ENCODE results near the gene PSMB9. TPM values are rescaled to one million over a fixed set of nuclear protein-coding genes. Genes with fewer than 3 reads are reported as not detected.
A peak's percentile ranks its signal among the peaks of the same experiment; 100 is the strongest.

The PSMB9 gene
- total and polyA plus RNA-seq, 2 donors (not counting 1 experiment from before 2014, with no cell fraction given) = 64.4 to 75.0 TPM

DNA sequence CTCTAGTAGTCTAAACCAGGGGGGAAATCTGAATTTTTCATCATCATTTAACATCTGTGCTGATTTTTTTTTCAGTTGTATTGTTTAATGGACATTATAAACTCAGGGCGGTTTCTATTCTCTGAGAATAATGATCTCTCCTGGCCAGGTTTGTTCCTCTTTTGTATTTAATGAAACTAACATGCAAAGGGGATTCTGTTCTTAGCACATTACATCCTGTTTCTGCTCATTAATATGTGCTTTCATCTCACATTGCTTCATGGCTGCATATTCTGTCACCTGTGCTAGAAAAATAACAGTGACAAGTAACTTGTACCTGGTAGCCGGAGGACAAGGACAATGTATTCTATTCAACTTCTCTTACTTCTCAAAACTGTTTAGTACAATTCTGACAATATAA, 38.0 kb upstream of the PSMB9 start:
- DNase-seq (ENCODE audit: low read depth in 2 of 2) = no peak
- Histone ChIP-seq H3K9ac (ENCODE audit: insufficient read depth, low read length) (no peak overlapping the region), H3K4me2 (ENCODE audit: extremely low read depth, insufficient read depth, low read length) (no peak overlapping the region)

DNA sequence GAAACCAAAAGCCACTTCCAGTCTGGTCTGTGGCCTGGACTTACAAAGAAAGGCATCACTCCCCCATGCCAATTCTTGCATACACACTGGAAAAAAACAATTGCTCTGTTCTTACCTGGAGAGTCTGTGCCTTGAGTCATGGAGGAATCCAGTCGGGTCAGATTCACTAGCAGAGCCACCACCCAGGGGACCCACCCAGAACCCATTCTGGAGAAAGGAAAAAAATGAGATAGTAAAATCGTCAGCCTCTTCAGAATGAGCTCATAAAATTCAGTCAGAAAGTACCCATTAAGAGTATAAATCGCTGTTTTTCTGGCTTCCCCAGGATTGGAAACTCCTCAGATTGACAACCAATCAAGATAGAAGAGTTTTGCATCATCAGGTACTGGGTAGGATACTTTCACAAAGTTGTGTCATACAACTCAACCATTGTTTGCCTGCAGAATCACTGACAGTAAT, 37.2 kb upstream of the PSMB9 start, which contains the start of gene HLA-DOB:
TSS of gene HLA-DOB (minus strand) at position 257 of the 459 bp plus-strand sequence. CDS start at position 206, 51 bp downstream.
- H3K4me3 ChIP-seq (replicated peaks in 1 of 4; ENCODE audit: control extremely low read depth in 1 of 4, insufficient read depth in 1 of 4, low read depth in 3 of 4, low read length in 4 of 4) = no peak within 1 kb of the TSS

More for the DNA sequence above, 38.0 kb upstream of the PSMB9 start:
- no peaks in the 10 kb centered on the region for H3K9me3 ChIP-seq (ENCODE audit: control insufficient read depth, insufficient read depth, low read depth, low read length)
- TF ChIP-seq EZH2 (IDR thresholded peaks at IDR 0.05; ENCODE audit: low read length, missing control alignments) = no peak
- TF ChIP-seq, protein P1, sequence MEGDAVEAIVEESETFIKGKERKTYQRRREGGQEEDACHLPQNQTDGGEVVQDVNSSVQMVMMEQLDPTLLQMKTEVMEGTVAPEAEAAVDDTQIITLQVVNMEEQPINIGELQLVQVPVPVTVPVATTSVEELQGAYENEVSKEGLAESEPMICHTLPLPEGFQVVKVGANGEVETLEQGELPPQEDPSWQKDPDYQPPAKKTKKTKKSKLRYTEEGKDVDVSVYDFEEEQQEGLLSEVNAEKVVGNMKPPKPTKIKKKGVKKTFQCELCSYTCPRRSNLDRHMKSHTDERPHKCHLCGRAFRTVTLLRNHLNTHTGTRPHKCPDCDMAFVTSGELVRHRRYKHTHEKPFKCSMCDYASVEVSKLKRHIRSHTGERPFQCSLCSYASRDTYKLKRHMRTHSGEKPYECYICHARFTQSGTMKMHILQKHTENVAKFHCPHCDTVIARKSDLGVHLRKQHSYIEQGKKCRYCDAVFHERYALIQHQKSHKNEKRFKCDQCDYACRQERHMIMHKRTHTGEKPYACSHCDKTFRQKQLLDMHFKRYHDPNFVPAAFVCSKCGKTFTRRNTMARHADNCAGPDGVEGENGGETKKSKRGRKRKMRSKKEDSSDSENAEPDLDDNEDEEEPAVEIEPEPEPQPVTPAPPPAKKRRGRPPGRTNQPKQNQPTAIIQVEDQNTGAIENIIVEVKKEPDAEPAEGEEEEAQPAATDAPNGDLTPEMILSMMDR (conservative IDR thresholded peaks at IDR 0.05 in 1 of 2, IDR thresholded peaks at IDR 0.05 in 1 of 2; ENCODE audit: low read depth in 1 of 2, low read length in 2 of 2) = no peak
- H3K79me2 ChIP-seq (ENCODE audit: control insufficient read depth, insufficient read depth, low read length) = no peaks in the 10 kb centered on the region
- no peaks in the 10 kb centered on the region for H3K27me3 ChIP-seq (ENCODE audit: control insufficient read depth, insufficient read depth, low read length)
- H3K4me1 ChIP-seq (ENCODE audit: control insufficient read depth, extremely low read depth, insufficient read depth, low read length) = peaks cover 5% of the 10 kb centered on the region
- H3K36me3 ChIP-seq (ENCODE audit: control insufficient read depth, insufficient read depth, low read length) = no peaks in the 10 kb centered on the region
- H2AFZ ChIP-seq (ENCODE audit: low read length) = no peak overlapping the region
- no peak overlapping the region for H3K4me3 ChIP-seq (replicated peaks in 1 of 4; ENCODE audit: control extremely low read depth in 1 of 4, insufficient read depth in 1 of 4, low read depth in 3 of 4, low read length in 4 of 4)
- H3K27ac ChIP-seq (ENCODE audit: insufficient read depth, low read length) = no peak overlapping the region
- H4K20me1 ChIP-seq (ENCODE audit: control insufficient read depth, extremely low read depth, insufficient read depth, low read length) = no peaks in the 10 kb centered on the region

DNA sequence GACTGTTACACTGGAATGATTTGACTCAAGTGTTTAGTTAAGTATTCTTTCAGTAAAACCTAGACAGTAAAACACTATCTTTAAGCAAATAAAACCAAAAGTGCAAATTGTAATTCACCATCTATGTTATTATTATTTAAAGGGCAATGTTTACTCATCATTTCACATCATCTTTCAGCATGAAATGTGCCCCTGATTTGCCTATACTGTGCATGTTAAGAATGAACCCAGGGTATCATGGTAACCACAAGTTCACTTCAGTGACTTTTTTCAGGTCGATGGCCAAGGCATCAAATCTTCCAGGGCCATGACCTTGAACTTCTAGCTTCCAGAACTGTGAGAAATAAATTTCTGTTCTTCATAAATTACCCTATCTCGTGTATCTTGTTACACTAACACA, 35.1 kb upstream of the PSMB9 start:
- Histone ChIP-seq H3K4me2 (ENCODE audit: extremely low read depth, insufficient read depth, low read length) (no peak overlapping the region), H3K4me3 (replicated peaks in 1 of 4; ENCODE audit: control extremely low read depth in 1 of 4, insufficient read depth in 1 of 4, low read depth in 3 of 4, low read length in 4 of 4) (no peak overlapping the region), H3K9me3 (ENCODE audit: control insufficient read depth, insufficient read depth, low read depth, low read length) (no peaks in the 10 kb centered on the region), H3K79me2 (ENCODE audit: control insufficient read depth, insufficient read depth, low read length) (no peaks in the 10 kb centered on the region), H3K9ac (ENCODE audit: insufficient read depth, low read length) (no peak overlapping the region), H4K20me1 (ENCODE audit: control insufficient read depth, extremely low read depth, insufficient read depth, low read length) (no peaks in the 10 kb centered on the region), H2AFZ (ENCODE audit: low read length) (no peak overlapping the region), H3K27ac (ENCODE audit: insufficient read depth, low read length) (no peak overlapping the region), H3K4me1 (ENCODE audit: control insufficient read depth, extremely low read depth, insufficient read depth, low read length) (peaks cover 5% of the 10 kb centered on the region), H3K27me3 (ENCODE audit: control insufficient read depth, insufficient read depth, low read length) (no peaks in the 10 kb centered on the region), H3K36me3 (ENCODE audit: control insufficient read depth, insufficient read depth, low read length) (no peaks in the 10 kb centered on the region)
- no peak for TF ChIP-seq EZH2 (IDR thresholded peaks at IDR 0.05; ENCODE audit: low read length, missing control alignments)
- TF ChIP-seq, protein P1 (conservative IDR thresholded peaks at IDR 0.05 in 1 of 2, IDR thresholded peaks at IDR 0.05 in 1 of 2; ENCODE audit: low read depth in 1 of 2, low read length in 2 of 2) = no peak
- no peak for DNase-seq (ENCODE audit: low read depth in 2 of 2)

More for the DNA sequence above, 37.2 kb upstream of the PSMB9 start, which contains the start of gene HLA-DOB:
- H3K27ac ChIP-seq (ENCODE audit: insufficient read depth, low read length) = no peak within 1 kb of the TSS
- H3K9ac ChIP-seq (ENCODE audit: insufficient read depth, low read length) = no peak within 1 kb of the TSS
- TF ChIP-seq EZH2 (IDR thresholded peaks at IDR 0.05; ENCODE audit: low read length, missing control alignments) = no peak
- TF ChIP-seq, protein P1 (conservative IDR thresholded peaks at IDR 0.05 in 1 of 2, IDR thresholded peaks at IDR 0.05 in 1 of 2; ENCODE audit: low read depth in 1 of 2, low read length in 2 of 2) = no peak
- H4K20me1 ChIP-seq (ENCODE audit: control insufficient read depth, extremely low read depth, insufficient read depth, low read length) = no peaks in the 10 kb centered on the region
- no peaks in the 10 kb centered on the region for H3K36me3 ChIP-seq (ENCODE audit: control insufficient read depth, insufficient read depth, low read length)
- peaks cover 5% of the 10 kb centered on the region for H3K4me1 ChIP-seq (ENCODE audit: control insufficient read depth, extremely low read depth, insufficient read depth, low read length)
- H2AFZ ChIP-seq (ENCODE audit: low read length) = no peak within 1 kb of the TSS
- no peak within 1 kb of the TSS for H3K4me2 ChIP-seq (ENCODE audit: extremely low read depth, insufficient read depth, low read length)
- DNase-seq (ENCODE audit: low read depth in 2 of 2) = peak; percentile 5 to 8
- H3K27me3 ChIP-seq (ENCODE audit: control insufficient read depth, insufficient read depth, low read length) = no peaks in the 10 kb centered on the region
- no peaks in the 10 kb centered on the region for H3K79me2 ChIP-seq (ENCODE audit: control insufficient read depth, insufficient read depth, low read length)
- no peaks in the 10 kb centered on the region for H3K9me3 ChIP-seq (ENCODE audit: control insufficient read depth, insufficient read depth, low read depth, low read length)

All from fibroblast of lung (primary cell).